Panc1 (cell line): ENCODE measurements around the gene MCTP1. TPM values are rescaled to one million over a fixed set of nuclear protein-coding genes. Genes with fewer than 3 reads are reported as not detected.

Source experiments
- ATAC-seq: fragments of 200-7000 bp; cut with Tn5 transposase; 2 replicates; pipeline ENCODE4 v1.9.1; 2020; ENCODE audit warnings: mild to moderate bottlenecking, moderate library complexity
- BruUV-seq: library from RNA; stranded (reverse); fragments of 400-500 nt; replicated peaks from 2 replicates; lab custom pipeline; 2021; lab: Mats Ljungman, UMichigan
- CTCF ChIA-PET: fragments of 300-600 bp; sonication (Branson Sonifier 250); formaldehyde crosslinking; loops from one replicate; lab custom pipeline; 2022; ENCODE audit warnings: antibody characterized with exemption; lab: Charles Lee
- POLR2A ChIA-PET: fragments of 300-600 bp; sonication (Branson Sonifier 250); formaldehyde crosslinking; loops from one replicate; lab custom pipeline; 2022; ENCODE audit warnings: antibody characterized with exemption; lab: Charles Lee
- DNase-seq: peaks from one replicate; pipeline ENCODE4 v3.0.0-alpha.2; 2010; ENCODE audit warnings: low read depth, low spot score
- H3K27ac ChIP-seq: 2 replicates; pipeline ENCODE4 v1.5.1; 2011; ENCODE audit warnings: mild to moderate bottlenecking, low read length, inconsistent platforms
- H3K27me3 ChIP-seq: fragments of 200-500 bp; sonication (Bioruptor generic); 2 replicates; pipeline ENCODE4 v1.6.0; 2014; ENCODE audit warnings: low read length, inconsistent platforms; ENCODE audit not compliant: control insufficient read depth, insufficient read depth
- H3K36me3 ChIP-seq: fragments of 200-500 bp; sonication (Bioruptor generic); 2 replicates; pipeline ENCODE4 v1.5.1; 2014; ENCODE audit warnings: inconsistent platforms, mild to moderate bottlenecking, low read length, moderate library complexity; ENCODE audit not compliant: control insufficient read depth, insufficient read depth
- H3K4me1 ChIP-seq: 2 replicates; pipeline ENCODE4 v1.5.1; 2011; ENCODE audit warnings: inconsistent platforms, mild to moderate bottlenecking, low read length, moderate library complexity; ENCODE audit not compliant: control insufficient read depth, insufficient read depth
- H3K4me3 ChIP-seq, 2 experiments: 2 replicates each; pipeline ENCODE4 v1.5.1; 2011 to 2012; ENCODE audit warnings: low read depth in 2 of 2, low read length in 2 of 2, mild to moderate bottlenecking in 2 of 2, inconsistent platforms in 1 of 2, moderate library complexity in 1 of 2
- H3K9me3 ChIP-seq: fragments of 200-500 bp; sonication (Bioruptor generic); 2 replicates; pipeline ENCODE4 v1.5.1; 2014; ENCODE audit warnings: low read depth, mild to moderate bottlenecking, inconsistent platforms, low read length, moderate library complexity; ENCODE audit not compliant: control insufficient read depth, insufficient read depth
- CTCF ChIP-seq: fragments of 450-650 bp; IDR thresholded peaks from 2 replicates; pipeline ENCODE4 v1.5.1; 2017; ENCODE audit warnings: mild to moderate bottlenecking
- POLR2AphosphoS5 ChIP-seq: IDR thresholded peaks from 2 replicates; pipeline ENCODE4 v1.6.1; 2012; ENCODE audit warnings: mild to moderate bottlenecking, low read depth, low read length, moderate library complexity
- REST ChIP-seq, 2 experiments: IDR thresholded peaks; 2 replicates each; pipeline ENCODE4 v1.6.1; 2011 to 2012; ENCODE audit warnings: low read depth in 2 of 2, control low read depth in 1 of 2, low read length in 1 of 2, mild to moderate bottlenecking in 1 of 2, moderate library complexity in 1 of 2; ENCODE audit not compliant: insufficient read depth in 1 of 2
- SIN3A ChIP-seq: IDR thresholded peaks from 2 replicates; pipeline ENCODE4 v1.6.1; 2012; ENCODE audit warnings: low read depth, mild to moderate bottlenecking, low read length, moderate library complexity, borderline replicate concordance; ENCODE audit not compliant: insufficient read depth
- TCF7L2 ChIP-seq: IDR thresholded peaks from 2 replicates; pipeline ENCODE4 v1.6.1; 2011; ENCODE audit warnings: mild to moderate bottlenecking, low read depth, low read length, inconsistent platforms
- in situ Hi-C: cut with HindIII; loops from 2 replicates; pipeline ENCODE4 v1.10.0; 2016; ENCODE audit warnings: low sequenced_read_pairs, low pct_unique_long_range_greater_than_20kb
- intact Hi-C: fragments of 100-400 bp; cut with micrococcal nuclease; formaldehyde crosslinking; loops from one replicate; pipeline ENCODE4 v1.10.0; 2022; ENCODE audit not compliant: unreplicated experiment
- total RNA-seq: library from RNA; stranded (reverse); gene quantifications from one replicate; pipeline ENCODE4 v1.2.1, GENCODE V29; 2021; ENCODE audit not compliant: unreplicated experiment

Gene MCTP1
- total RNA-seq, 1 experiment from 2014 or later: 39.8 TPM

DNA sequence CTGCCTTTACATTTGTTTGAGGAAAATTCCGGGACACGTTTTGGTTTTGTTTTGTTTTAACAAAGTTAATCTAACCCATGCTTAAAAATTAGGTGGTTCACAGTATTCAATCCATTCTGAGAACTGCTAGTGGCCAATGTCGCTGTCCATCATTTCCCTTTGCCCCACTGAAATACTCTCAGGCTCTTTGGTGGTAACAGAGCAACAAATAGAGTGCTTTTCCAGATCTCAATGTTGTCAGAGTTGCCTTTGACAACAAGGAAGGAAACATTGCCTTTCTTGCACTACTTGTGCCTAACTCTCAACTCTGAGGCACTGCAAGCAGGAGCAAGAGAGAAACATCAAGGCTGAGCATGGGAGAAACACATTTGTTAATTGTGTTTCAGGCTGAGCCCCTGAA lies 154.0 kb downstream of the MCTP1 start:
- Histone ChIP-seq H3K27ac (no peak overlapping the region), H3K4me3 (no peak overlapping the region), H3K36me3 (no peaks in the 10 kb centered on the region), H3K9me3 (no peaks in the 10 kb centered on the region), H3K27me3 (no peaks in the 10 kb centered on the region), H3K4me1 (no peaks in the 10 kb centered on the region)
- in situ Hi-C loops (no loop called here), intact Hi-C loops (no loop called here)
- ATAC-seq (no peak), DNase-seq (no peak)
- no TSS peak for BruUV-seq
- ChIA-PET CTCF (no interaction called here), POLR2A (no interaction called here)
- no peak for TF ChIP-seq CTCF
- no peak for TF ChIP-seq TCF7L2
- TF ChIP-seq POLR2AphosphoS5: no peak
- no peak for TF ChIP-seq REST (IDR thresholded peaks at IDR 0.05; ENCODE audit: insufficient read depth in 1 of 2, low read depth in 2 of 2, low read length in 1 of 2)
- TF ChIP-seq SIN3A: no peak

- Histone ChIP-seq H3K4me1 (no peaks in the 10 kb centered on the region), H3K9me3 (no peaks in the 10 kb centered on the region), H3K36me3 (no peaks in the 10 kb centered on the region), H3K27me3 (no peaks in the 10 kb centered on the region), H3K27ac (no peak overlapping the region), H3K4me3 (no peak overlapping the region)
- ATAC-seq (no peak), DNase-seq (no peak)
- intact Hi-C loops: no loop called here
- no TSS peak for BruUV-seq
- in situ Hi-C loops: no loop called here
- POLR2A ChIA-PET: no interaction called here
- CTCF ChIA-PET: no interaction called here
- no peak for TF ChIP-seq CTCF
- no peak for TF ChIP-seq TCF7L2
- TF ChIP-seq POLR2AphosphoS5: no peak
- no peak for TF ChIP-seq SIN3A
- no peak for TF ChIP-seq REST (IDR thresholded peaks at IDR 0.05; ENCODE audit: insufficient read depth in 1 of 2, low read depth in 2 of 2, low read length in 1 of 2)
Observed at GRCh38 chr5:95124731-95125130, 160.2 kb downstream of the MCTP1 start.
